ENCODE measurements around the gene UBE2O. TPM values are rescaled to one million over a fixed set of nuclear protein-coding genes. Genes with fewer than 3 reads are reported as not detected.

The UBE2O gene
- total and polyA plus RNA-seq, 4 donors = 3.3 to 71.5 (median 9.2) TPM

DNA sequence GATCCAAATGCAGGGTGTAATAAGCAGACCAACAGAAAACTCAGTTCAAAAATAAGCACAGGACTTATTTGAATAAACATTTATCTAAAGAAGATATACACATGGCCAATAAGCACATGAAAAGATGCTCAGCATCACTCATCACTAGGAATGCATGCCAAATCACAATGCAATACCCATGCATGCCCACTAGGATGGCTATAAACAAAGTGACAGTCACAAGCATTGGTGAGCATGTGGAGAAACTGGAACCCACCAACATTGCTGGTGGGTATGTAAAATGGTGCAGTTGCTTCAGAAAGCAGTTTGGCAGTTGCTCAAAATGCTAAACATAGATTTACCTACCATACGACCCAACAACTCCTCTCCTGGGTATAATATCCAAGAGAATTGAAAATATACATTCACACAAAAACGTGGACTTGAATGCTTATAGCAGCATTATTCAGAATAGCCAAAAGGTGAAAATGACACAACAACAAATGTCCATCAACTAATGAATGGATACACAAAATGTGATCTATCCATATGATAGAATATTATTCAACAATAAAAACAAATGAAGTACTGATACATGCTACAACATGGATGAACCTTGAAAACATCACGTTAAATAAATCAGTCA, 20.1 kb downstream of the UBE2O start:
- no peak for DNase-seq (ENCODE audit: low spot score)
- H3K9me3 ChIP-seq (ENCODE audit: control insufficient read depth in 4 of 4, low read length in 3 of 4) = no peaks in the 10 kb centered on the region
- WGBS = 91% methylated on average over 3 of the region's 3 CpGs
- peaks cover 0 to 2% (median under 1%) of the 10 kb centered on the region in 4 donors for H3K36me3 ChIP-seq (ENCODE audit: control insufficient read depth in 4 of 4, insufficient read depth in 3 of 4, low read depth in 1 of 4, low read length in 3 of 4)
- no peaks in the 10 kb centered on the region for H3K4me1 ChIP-seq (ENCODE audit: control insufficient read depth in 4 of 4, insufficient read depth in 4 of 4, low read length in 3 of 4)
- TF ChIP-seq RXRA (IDR thresholded peaks at IDR 0.05) = no peak
- TF ChIP-seq, protein P1, sequence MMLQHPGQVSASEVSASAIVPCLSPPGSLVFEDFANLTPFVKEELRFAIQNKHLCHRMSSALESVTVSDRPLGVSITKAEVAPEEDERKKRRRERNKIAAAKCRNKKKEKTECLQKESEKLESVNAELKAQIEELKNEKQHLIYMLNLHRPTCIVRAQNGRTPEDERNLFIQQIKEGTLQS (IDR thresholded peaks at IDR 0.05) = no peak
- TF ChIP-seq, protein P2, sequence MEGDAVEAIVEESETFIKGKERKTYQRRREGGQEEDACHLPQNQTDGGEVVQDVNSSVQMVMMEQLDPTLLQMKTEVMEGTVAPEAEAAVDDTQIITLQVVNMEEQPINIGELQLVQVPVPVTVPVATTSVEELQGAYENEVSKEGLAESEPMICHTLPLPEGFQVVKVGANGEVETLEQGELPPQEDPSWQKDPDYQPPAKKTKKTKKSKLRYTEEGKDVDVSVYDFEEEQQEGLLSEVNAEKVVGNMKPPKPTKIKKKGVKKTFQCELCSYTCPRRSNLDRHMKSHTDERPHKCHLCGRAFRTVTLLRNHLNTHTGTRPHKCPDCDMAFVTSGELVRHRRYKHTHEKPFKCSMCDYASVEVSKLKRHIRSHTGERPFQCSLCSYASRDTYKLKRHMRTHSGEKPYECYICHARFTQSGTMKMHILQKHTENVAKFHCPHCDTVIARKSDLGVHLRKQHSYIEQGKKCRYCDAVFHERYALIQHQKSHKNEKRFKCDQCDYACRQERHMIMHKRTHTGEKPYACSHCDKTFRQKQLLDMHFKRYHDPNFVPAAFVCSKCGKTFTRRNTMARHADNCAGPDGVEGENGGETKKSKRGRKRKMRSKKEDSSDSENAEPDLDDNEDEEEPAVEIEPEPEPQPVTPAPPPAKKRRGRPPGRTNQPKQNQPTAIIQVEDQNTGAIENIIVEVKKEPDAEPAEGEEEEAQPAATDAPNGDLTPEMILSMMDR (IDR thresholded peaks at IDR 0.05; ENCODE audit: low read depth, low read length, missing input control) = peak; percentile 9
- no peak overlapping the region for H3K9ac ChIP-seq (ENCODE audit: low read depth in 1 of 2, low read length in 2 of 2)
- H3K27me3 ChIP-seq (ENCODE audit: control insufficient read depth in 4 of 4, insufficient read depth in 4 of 4, low read length in 3 of 4) = no peaks in the 10 kb centered on the region
- H3K27ac ChIP-seq (ENCODE audit: low read depth in 1 of 2, low read length in 2 of 2) = no peak overlapping the region
- no peak overlapping the region for H3K4me3 ChIP-seq (ENCODE audit: low read depth in 1 of 3, low read length in 3 of 3)

GRCh38 chr17:76432004-76432403, 20.9 kb downstream of the UBE2O start:
- Histone ChIP-seq H3K9me3 (ENCODE audit: control insufficient read depth in 4 of 4, low read length in 3 of 4) (no peaks in the 10 kb centered on the region), H3K9ac (ENCODE audit: low read depth in 1 of 2, low read length in 2 of 2) (no peak overlapping the region), H3K4me1 (ENCODE audit: control insufficient read depth in 4 of 4, insufficient read depth in 4 of 4, low read length in 3 of 4) (no peaks in the 10 kb centered on the region), H3K4me3 (ENCODE audit: low read depth in 1 of 3, low read length in 3 of 3) (no peak overlapping the region), H3K27ac (ENCODE audit: low read depth in 1 of 2, low read length in 2 of 2) (no peak overlapping the region), H3K27me3 (ENCODE audit: control insufficient read depth in 4 of 4, insufficient read depth in 4 of 4, low read length in 3 of 4) (no peaks in the 10 kb centered on the region), H3K36me3 (ENCODE audit: control insufficient read depth in 4 of 4, insufficient read depth in 3 of 4, low read depth in 1 of 4, low read length in 3 of 4) (peaks cover 0 to 2% (median under 1%) of the 10 kb centered on the region in 4 donors)
- 93% methylated on average over 6 of the region's 6 CpGs for WGBS
- no peak for TF ChIP-seq YY1 (IDR thresholded peaks at IDR 0.05)
- no peak for TF ChIP-seq HNF4A (conservative IDR thresholded peaks at IDR 0.05)
- TF ChIP-seq, protein P1 (IDR thresholded peaks at IDR 0.05) = no peak
- no peak for TF ChIP-seq GABPA (IDR thresholded peaks at IDR 0.05 in 1 of 2, conservative IDR thresholded peaks at IDR 0.05 in 1 of 2)
- TF ChIP-seq RAD21 (IDR thresholded peaks at IDR 0.05) = no peak
- TF ChIP-seq EGR1 (IDR thresholded peaks at IDR 0.05; ENCODE audit: low read depth in 2 of 2) = no peak
- TF ChIP-seq FOXA2 (IDR thresholded peaks at IDR 0.05) = no peak
- TF ChIP-seq, protein P2 (IDR thresholded peaks at IDR 0.05; ENCODE audit: low read depth, low read length, missing input control) = no peak
- TF ChIP-seq HNF4G (IDR thresholded peaks at IDR 0.05) = no peak
- TF ChIP-seq RXRA (IDR thresholded peaks at IDR 0.05) = no peak
- TF ChIP-seq SP1 (IDR thresholded peaks at IDR 0.05) = no peak
- TF ChIP-seq FOXA1 (IDR thresholded peaks at IDR 0.05) = no peak
- TF ChIP-seq TAF1 (conservative IDR thresholded peaks at IDR 0.05) = no peak
- TF ChIP-seq, protein P3, sequence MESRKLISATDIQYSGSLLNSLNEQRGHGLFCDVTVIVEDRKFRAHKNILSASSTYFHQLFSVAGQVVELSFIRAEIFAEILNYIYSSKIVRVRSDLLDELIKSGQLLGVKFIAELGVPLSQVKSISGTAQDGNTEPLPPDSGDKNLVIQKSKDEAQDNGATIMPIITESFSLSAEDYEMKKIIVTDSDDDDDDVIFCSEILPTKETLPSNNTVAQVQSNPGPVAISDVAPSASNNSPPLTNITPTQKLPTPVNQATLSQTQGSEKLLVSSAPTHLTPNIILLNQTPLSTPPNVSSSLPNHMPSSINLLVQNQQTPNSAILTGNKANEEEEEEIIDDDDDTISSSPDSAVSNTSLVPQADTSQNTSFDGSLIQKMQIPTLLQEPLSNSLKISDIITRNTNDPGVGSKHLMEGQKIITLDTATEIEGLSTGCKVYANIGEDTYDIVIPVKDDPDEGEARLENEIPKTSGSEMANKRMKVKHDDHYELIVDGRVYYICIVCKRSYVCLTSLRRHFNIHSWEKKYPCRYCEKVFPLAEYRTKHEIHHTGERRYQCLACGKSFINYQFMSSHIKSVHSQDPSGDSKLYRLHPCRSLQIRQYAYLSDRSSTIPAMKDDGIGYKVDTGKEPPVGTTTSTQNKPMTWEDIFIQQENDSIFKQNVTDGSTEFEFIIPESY (IDR thresholded peaks at IDR 0.05) = no peak
- no peak for TF ChIP-seq REST (IDR thresholded peaks at IDR 0.05)
- TF ChIP-seq, protein P4, sequence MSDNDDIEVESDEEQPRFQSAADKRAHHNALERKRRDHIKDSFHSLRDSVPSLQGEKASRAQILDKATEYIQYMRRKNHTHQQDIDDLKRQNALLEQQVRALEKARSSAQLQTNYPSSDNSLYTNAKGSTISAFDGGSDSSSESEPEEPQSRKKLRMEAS (IDR thresholded peaks at IDR 0.05) = no peak
- TF ChIP-seq NR2F2 (IDR thresholded peaks at IDR 0.05) = no peak
- no peak for TF ChIP-seq JUND (IDR thresholded peaks at IDR 0.05)
- no peak for DNase-seq (ENCODE audit: low spot score)

Measured in liver (tissue), 9 donors.